Measurements from ENCODE around the gene PROKR2.

The PROKR2 gene

DNA sequence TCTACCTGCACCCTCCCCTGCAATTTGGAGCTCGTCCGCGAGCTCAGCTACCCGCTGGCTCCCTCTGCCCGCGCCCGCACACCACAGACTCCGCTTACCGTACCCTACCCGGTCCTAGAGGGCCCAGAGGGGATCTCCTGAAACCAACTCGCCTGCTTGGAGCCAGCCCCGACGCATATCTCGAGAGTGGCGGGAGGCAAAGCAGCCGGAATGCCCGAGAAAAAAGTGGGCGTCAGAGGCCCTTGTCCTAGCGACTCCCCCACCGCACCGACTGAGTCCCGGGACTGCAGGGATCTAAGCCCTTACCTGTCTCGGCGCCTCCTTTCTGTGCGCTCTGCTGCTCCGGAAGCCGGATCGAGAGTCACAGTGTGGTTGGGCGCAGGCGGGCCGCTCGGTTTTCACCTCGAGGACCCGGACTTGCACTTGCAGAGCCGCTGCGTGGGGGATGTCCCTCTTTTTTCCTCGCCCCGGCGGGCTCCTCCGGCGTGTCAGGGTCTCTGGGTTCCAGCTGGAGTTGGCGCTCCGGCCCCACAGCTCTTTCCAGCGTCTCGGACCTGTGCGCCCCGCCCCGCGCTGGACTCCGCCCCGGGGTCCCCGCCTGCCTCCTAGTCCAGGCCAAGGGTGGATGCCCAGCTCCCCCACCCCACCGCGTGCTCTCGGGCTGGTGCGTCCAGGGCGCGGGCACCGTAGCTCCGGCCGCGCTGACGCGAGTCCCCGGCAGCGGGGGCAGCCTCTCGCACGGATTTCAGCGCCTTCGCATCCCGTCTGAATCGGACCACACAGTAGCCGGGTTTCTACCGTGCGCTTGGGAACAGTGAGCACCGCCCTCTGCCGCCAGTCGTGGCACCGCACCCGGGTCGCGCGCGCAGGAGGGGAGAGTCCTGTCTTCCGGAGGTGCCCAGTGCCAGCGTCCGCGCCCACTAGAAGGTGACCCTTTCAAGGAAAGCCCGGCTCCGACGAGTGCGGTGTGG, at the start of gene PROKR2:
PROKR2 (minus strand) TSS at position 767 of the 971 bp plus-strand sequence. CDS start 2,585 bp downstream, outside the sequence.
- DNase-seq: no peak

DNA sequence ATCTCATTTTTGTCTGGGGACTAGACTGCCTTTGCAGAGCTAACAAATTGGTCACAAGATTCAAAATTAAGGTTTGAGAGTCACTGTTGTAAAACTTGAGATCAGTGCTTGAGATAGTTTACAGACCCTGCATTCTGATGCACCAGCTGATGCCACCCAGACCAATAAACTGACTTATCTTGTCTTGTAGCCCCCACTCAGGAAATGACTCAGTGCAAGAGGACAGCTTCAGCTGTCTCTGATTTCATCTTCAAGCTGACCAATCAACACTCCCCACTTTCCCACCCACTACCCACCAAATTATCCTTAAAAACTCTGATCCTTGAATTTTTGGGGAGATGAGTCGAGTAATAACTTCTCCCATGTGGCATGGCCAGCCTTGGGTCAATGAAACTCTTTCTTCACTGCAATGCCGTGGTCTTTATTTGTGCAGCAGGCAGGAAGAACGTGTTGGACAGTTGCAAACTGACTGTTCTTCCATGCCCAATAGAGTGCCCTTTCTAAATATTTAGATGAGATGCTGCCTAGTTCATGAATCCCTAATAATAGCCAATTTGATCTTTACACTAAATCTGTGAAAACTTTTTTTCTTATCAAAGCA, 48.3 kb upstream of the PROKR2 start:
- no peak for DNase-seq

DNA sequence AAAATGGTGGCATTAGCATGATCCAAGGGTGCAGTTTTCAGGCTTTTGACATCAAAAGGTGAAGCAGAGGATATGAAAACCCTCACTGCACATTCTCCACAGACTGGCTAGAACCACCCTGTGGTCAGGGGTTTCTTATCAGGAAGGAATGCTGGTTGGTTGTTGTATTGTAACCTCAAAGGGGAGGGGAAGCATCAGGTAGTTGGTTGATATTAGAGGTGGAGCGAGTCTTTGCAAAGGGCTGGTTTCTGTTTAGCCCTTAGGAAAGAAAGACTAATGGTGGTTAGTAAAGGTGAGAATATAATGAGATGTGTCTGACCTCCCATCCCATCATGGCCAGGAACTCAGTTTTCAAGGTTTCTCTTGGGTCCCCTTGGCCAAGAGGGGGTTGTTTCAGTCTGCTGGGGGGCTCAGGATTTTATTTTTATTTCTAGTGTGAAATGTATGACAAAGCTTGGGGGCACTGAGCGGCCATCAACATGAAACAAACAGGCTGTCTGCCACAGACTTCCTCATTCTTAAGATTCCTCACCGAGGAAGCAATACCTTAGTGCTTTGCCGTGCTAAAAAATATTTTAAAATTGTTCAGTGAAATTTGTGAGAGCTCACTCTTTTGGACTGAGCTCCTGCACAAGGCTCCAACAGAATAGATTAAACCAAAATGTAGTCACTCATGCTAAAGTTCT, 47.5 kb upstream of the PROKR2 start:
- peak; percentile 10 for DNase-seq

DNA sequence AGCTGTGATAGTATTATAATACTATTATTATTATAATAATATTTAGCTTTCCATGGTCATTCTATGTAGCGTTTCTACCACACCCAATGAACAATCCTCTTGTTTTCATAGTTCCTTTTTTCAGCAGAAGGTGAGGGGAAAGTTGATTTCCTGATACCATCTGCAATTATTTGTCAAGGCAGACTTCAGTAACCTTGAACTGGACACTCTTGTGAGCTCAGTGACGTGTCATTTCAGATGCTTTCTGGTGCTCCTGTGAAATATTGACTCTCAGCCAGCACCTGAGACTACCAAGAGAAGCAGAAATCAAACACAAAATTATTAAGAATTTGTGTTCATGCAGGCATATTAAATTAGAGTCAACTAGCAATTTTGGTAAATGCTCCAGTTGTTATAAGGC, 46.0 kb upstream of the PROKR2 start:
- DNase-seq: no peak

DNA sequence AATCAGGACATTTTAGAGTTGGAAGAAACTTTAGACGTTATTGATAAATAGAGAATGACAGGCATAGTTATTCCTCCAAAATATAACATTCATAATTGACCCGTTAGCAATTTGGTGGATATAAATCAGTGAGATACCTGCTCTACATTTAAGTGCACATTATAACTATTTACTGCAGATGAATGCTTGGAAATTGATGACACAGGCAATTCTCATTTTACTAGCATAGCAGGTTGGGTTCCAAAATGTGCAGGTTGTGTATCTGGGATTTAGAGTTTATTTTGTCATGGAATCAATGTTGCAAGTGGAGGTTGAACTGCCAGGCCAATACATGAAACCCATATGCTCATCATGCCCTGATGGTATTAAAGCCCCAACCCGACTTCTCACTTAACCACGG, 44.4 kb upstream of the PROKR2 start:
- DNase-seq: no peak

DNA sequence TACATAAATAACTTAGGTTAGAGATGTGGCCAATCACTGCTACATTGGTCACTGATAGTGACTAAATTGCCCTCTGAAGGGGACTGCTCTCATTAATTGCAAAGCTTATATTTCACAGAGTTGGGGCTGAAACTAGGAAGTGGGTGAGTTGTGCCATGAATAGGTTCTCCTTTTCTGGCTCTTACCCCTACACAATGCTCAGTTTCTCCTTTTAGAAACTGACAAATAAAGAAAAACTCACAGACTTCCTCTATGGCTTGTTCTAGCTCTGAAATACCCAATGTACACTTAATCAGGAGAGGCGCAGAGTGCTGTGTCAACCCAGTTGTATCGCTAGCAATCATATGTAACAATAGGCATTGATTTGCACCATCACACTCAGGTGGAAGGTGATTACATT, 41.2 kb upstream of the PROKR2 start:
- DNase-seq: peak; percentile 92

DNA sequence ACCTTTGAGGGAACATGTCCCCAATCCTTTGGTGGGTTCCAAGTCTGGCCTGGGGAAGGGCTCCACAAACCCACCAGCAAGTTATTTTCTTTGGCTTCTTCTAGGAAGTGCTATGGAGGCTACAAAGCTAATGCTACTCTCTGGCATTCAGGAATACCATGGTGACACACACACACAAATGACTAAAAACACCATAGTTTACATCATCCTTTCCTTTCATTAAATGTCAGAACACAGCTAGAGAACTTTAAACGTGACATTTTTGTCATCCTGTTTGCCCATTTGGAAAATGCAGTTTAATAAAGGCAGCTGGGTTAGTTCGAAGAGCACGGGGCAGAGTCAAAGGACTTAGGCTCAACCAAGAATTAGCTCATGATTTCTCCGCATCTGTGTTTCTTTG, 40.2 kb upstream of the PROKR2 start:
- no peak for DNase-seq

DNA sequence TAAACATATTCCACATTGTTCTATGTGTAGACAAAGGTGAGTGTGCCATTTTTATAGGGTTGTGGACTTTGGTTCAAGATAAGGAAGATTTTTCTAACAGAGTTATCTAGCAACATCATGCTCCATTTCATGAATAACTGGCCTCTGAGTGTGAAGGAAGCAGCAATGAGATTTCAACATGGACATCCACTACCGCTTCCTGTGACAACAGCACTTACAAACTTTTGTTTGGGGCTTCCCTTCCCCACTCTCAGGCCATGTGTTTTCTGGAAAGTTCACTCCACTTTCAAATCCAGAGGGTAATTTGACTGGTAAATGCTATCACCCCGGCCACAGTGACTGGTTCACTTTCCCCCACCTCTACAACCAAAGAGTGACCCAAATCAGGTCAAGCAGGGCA, 38.1 kb upstream of the PROKR2 start:
- peak; percentile 15 for DNase-seq

DNA sequence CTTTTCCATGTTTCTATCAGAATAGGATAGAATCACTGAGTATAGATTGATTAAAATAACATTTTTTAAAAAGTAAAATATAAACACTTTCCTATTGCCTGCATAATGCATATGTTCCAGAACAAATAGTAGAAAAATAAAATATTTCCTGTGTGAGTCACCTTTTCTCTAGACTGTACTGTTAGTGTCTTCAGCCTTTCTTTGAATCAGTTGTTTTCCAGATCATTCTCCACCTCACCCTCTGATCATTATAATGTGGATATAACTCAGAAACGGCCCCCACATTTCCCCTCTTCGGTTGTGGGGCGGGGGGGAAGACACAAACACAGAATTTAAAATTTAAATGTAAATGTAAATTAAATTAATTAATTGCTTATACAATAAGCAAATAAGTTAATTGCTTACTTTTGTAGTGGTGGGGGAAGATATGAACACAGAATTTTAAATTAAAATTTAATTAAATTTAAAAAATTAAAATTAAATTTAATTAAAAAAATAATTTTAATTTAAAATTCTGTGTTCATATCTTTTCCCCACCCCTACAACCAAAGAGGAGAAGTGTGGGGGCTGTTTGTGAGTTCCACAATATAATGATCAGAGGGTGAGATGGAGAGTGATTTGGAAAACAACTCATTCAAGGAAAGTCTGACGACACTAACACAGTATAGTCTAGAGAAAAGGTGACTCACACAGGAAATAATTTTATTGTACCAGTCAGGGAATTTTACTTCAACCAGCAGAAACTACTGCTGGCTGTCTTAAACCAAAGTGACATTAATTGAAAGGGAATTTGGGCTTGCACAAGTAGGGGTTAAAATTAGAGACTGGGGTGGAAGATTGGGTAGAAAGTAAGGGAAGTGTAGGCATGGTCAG, 37.1 kb upstream of the PROKR2 start:
- DNase-seq: peak; percentile 58

DNA sequence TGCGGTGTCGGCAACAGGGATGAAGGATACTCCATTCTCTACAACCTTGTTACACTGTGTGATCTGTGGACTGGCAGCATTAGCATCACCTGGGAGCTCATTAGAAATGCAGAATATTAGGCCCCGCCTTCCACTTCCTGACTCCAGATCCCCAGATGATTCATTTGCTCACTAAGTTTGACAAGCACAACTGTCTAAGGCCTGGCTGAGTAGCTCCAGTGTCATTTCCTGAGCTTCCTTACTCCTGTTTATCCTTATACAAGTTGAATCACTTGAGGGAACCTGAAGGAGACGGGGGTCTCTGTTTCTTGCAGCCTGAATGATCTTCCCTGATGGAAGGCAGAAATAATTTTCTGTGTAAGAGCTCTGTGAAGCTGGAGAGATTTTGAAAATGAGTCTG, 32.7 kb upstream of the PROKR2 start:
- no peak for DNase-seq

DNA sequence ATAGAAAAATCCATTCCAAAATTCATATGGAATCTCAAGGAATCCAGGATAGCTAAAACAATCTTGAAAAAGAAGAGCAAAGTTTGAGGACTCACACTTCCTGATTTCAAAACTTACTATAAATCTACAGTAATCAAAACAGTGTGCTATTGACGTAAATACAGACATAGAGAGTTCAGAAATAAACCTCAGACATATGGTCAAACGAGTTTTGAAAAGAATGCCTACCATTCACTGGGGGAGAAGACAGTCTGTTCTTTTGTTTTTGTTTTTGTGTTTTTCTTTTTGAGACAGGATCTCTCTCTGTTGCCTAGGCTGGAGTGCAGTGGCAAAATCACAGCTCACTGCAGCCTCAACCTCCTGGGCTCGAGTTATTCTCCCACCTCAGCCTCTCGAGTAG, 25.3 kb upstream of the PROKR2 start:
- no peak for DNase-seq

DNA sequence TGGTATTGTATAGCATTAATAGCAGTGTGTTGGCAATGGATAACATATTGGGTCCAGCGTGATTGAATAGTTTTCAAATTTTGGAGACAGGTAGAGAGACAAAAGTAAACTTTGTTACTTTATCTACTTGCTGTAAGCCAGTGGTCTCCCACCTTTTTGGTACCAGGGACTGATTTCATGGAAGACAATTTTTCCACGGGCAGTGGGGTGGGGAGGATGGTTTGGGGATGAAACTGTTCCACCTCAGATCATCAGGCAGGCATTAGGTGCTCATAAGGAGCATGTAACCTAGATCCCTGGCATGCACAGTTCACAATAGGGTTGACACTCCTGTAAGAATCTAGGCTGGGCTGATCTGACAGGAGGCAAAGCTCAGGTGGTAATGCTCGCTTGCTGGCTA, 14.6 kb upstream of the PROKR2 start:
- DNase-seq: no peak

DNA sequence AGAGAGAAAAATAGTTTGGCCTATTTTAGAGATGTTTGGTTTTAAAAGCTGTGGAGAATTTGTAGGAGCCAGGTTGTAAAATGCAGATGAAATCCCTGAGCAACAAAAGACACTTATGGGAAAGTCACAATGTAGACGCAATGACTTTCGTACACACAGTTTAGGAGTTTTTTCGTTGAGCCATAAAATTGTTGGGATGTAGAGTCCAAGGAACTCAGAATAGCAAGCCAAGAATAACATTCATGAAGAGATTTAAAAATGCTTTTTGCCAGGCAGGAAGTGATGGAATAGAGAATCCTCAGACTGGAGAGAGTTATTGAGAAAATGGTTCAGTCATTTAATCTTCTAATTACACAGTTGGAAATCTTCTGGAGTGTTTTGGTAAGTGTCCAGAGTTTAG, 11.5 kb upstream of the PROKR2 start:
- no peak for DNase-seq

DNA sequence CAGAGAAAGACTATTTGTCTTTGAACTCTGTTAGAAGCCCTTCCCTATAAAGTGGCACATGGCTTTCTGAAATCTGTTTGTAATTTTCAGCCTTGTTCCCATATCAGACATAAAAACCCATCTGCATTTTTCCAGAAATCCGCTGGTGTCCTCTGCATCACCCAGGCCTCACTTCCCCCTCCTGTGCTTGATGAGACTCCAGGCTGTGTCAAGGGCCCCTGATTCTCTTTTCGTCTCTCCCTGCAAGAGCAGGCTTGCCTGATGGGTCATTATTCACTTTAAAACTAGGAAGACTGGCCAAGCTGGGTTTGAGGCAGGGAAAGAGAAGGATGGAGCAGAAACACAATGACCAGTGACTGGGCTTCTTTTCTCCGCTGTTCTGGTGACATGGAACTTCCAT, 10.6 kb upstream of the PROKR2 start:
- DNase-seq: no peak

DNA sequence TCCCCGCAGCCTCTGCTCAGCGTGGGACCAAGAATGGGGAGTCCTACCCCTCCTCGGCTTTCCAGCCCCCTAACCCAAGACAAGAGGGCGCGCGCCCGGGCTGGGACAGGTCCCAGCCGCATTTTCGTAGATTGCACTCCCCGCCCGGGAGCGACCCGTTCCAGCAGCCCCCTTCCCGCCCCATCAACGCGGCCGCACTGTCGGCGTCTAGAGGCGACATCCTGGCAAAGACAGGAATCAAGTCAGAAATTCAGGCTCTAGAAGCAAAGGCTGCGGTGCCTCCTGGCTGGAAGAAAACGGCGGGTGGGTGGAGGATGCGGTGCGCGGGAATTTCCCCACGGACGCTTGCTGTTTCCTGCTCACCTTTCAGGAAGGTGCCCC, 957 bp downstream of the PROKR2 start:
- no peak for DNase-seq

DNA sequence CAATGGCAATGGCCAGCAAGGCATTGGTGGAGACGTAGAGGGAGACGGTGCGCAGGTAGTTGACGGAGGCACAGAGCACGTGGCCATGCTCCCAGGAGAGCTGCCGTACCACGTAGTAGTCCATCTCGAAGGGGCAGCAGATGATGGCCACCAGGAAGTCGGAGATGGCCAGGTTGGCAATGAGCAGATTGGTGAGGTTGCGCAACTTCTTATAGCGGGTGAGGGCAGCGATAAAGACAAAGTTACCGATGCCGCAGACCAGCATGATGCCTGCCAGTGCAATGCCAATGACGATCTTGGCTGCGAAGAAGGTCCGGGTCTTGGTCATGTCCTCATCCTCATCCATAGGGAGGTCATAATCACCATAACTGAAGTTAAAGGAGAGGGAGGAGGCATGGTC, 2.8 kb downstream of the PROKR2 start:
- DNase-seq: no peak

DNA sequence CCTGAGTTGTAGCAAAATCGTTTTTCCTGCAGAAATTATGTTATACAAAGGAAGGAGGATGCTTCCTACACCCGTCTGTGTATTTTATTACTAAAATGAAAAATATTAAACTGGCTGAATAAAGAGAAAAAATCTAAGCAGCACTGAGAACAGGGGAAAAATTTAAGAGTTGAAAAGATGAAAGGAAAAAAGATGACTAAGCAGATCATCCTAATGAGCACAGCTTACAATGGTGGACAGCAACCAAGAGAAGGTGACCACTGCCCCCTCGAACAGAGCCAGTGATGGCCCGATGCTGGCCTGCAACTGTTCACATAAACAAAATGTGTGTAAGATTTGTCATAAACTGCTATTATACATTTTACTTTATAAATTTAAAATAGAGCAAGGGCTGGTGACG, 4.2 kb downstream of the PROKR2 start:
- DNase-seq: no peak

DNA sequence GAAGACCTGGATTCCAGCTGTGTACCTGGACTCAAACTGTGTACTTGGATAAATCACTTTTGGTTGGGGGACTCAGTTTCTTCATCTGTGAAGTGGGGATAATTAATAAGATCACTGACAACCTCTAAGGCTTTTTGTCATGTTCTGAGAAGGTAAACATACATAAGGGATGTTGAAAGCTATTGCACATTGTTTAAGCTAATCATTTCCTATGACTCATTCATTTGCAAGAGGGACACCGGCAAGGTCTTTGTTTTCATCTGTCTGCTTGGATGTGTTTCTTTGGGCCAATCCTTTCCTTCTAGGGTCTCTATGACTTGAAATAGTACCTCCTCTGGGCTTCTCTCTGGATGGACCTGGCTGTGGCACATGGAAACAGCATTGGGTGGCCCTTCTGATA, 6.8 kb downstream of the PROKR2 start:
- DNase-seq: no peak

DNA sequence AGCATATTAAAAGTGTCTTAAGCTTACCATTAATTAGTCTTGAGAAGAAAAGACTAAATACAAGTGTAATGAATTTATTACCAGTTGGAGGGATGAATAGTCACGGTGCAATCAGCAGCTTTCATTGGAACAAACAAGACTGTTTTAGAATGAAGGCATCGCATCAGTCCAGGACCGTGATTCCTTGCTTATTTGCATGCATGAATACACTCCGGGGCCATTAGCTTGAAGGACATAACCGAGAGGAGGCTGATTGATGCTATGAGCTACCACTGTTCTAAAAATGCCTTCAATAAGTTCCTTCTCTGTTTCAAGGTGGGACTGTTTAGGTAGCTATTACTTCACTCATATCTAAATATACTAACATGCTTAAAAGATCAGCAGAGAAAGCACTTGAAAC, 17.9 kb downstream of the PROKR2 start:
- DNase-seq: no peak

DNA sequence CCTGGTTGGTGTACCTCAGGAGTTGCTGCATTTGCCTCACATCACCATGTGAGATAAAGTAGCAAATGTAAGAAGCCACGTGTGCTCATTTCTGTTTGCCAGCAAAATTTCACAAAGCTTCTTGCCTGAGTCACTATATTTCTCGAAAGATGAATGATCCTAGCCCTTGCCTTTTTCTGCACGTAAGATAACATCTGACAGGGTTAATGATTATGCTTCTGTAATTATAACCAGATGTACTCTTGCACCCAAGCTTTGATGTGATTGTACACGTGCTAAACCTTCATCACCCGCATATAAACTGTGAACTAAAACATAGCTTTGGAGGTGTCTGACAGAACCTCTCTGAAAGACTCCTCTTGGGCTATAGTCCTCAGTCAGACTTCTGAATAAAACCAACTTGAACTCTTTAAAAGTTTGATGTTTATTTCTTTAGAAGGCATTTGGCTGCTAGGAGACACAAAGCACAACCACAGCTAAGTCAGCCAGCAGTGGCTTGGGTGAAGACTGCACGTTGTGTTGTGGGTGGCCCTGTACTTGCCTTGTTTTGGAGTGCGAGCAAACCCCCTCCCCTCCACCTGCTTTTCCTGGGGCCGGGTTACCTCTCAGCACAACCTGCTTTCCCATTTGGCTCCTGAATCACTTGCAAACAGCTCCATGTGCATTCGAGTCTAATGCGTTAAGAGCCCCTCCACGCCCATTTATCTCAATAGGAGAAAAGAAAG, 19.3 kb downstream of the PROKR2 start:
- DNase-seq: no peak

DNA sequence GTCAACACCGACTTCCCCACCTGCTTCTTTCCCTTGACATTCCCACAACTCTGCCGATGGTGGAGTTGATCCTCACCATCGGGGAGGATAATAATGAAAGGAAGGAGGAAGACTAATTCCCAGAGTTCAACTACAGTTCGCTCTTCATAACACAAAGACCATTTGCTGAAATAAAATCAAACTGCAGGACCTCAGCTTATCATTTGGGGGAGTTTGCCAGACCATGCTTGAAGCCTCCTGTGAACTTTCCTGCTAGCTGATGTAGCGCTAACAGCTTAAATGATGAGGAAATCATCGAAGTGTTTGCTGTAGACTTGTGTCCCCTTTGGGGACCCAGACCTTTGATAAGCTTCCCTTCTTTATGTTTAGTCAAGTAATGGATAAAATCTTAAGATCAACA, 26.2 kb downstream of the PROKR2 start:
- DNase-seq: no peak

DNA sequence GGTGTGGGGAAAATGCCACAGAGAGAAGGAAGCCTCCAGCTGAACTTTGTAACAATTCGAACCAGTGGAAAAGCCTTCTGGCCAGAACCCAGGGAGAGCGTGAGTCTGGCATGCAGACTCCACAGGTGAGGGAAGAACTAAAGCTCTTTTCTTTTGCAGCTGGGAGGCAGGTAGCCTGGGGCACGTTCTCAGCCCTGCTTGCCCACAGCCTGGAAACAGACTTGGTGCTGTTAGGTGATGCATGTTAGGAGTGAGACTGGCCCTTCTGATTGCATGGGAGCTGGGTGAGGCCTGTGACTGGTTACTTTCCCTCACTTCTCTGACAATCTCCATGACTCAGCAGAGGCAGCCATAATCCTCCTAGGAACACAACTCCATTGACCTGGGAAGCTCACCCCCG, 34.2 kb downstream of the PROKR2 start:
- DNase-seq: no peak

Data from MV-4-11 (cell line).